ENCODE results near the gene GPR35.
A peak's percentile ranks its signal among the peaks of the same experiment; 100 is the strongest.

The GPR35 gene

DNA sequence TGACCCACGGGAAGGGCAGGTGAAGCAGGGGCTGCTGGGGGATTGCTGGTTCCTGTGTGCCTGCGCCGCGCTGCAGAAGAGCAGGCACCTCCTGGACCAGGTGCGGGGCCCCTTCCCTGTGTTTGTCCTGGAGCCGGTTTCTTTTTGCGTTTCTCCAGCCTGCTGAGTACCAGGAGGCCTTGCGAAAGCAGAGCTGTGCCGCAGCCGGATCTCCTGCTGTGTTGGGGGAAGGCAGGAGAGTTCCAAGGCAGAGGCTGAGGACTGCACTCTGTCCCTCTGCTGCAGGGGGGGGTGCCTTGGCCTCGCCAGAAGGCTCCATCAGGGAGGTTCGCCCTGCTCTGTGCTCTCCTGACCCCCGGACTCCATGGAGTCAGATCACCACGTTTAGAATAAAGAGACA, 35.9 kb upstream of the GPR35 start:
- H3K4me1 ChIP-seq (ENCODE audit: control insufficient read depth in 5 of 5, insufficient read depth in 5 of 5, low read length in 5 of 5) = peaks cover 21 to 40% (median 35%) of the 10 kb centered on the region in 5 donors
- H3K36me3 ChIP-seq (ENCODE audit: control insufficient read depth in 5 of 5, insufficient read depth in 5 of 5, low read length in 5 of 5) = peaks cover 0 to 50% (median 38%) of the 10 kb centered on the region in 5 donors
- H3K9ac ChIP-seq (ENCODE audit: low read length in 5 of 5) = no peak overlapping the region
- no peaks in the 10 kb centered on the region for H3K27me3 ChIP-seq (ENCODE audit: control insufficient read depth in 5 of 5, insufficient read depth in 4 of 5, low read length in 5 of 5)
- no peak overlapping the region for H3K27ac ChIP-seq (ENCODE audit: low read depth, low read length)
- H3K9me3 ChIP-seq (ENCODE audit: control insufficient read depth in 5 of 5, low read length in 5 of 5) = no peaks in the 10 kb centered on the region
- H3K4me3 ChIP-seq (ENCODE audit: low read depth in 1 of 5, low read length in 5 of 5) = no peak overlapping the region

DNA sequence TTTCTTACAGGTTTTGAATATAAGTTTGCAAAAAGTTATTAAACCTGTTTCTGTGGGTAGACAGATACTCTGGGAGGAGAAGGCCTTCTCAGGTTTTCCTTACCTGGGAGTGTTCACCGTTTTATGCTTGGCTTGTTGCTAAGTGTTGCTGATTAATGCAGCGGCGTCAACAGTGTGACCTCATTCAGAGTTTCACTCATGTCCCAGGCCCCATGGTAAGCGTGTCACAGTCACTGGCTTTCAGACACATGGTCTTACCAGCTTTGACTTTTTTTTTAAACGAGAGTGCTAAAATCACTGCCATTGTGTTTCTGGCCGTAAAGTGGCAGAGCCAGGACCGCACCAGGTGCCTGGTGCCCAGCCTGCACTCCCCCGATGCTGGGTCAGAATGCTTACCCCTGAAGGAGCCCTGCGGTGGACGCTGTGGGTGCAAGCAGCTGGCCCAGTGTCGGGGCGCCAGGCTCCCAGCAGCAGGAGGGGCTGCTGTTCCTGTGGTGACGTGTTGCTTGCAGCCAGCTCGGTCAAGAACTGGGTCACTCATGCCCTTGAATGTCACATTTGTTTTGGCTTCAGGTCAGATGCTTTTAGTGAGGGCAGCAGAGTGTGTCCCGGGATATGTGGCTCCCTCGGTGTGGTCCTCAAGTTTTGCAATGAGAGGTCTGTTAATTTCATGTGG, 35.3 kb upstream of the GPR35 start:
- H3K9ac ChIP-seq (ENCODE audit: low read length in 5 of 5) = no peak overlapping the region
- peaks cover 16 to 35% (median 31%) of the 10 kb centered on the region in 5 donors for H3K4me1 ChIP-seq (ENCODE audit: control insufficient read depth in 5 of 5, insufficient read depth in 5 of 5, low read length in 5 of 5)
- H3K27me3 ChIP-seq (ENCODE audit: control insufficient read depth in 5 of 5, insufficient read depth in 4 of 5, low read length in 5 of 5) = no peaks in the 10 kb centered on the region
- H3K27ac ChIP-seq (ENCODE audit: low read depth, low read length) = no peak overlapping the region
- H3K9me3 ChIP-seq (ENCODE audit: control insufficient read depth in 5 of 5, low read length in 5 of 5) = no peaks in the 10 kb centered on the region
- H3K36me3 ChIP-seq (ENCODE audit: control insufficient read depth in 5 of 5, insufficient read depth in 5 of 5, low read length in 5 of 5) = peaks cover 0 to 52% (median 39%) of the 10 kb centered on the region in 5 donors
- no peak overlapping the region for H3K4me3 ChIP-seq (ENCODE audit: low read depth in 1 of 5, low read length in 5 of 5)

DNA sequence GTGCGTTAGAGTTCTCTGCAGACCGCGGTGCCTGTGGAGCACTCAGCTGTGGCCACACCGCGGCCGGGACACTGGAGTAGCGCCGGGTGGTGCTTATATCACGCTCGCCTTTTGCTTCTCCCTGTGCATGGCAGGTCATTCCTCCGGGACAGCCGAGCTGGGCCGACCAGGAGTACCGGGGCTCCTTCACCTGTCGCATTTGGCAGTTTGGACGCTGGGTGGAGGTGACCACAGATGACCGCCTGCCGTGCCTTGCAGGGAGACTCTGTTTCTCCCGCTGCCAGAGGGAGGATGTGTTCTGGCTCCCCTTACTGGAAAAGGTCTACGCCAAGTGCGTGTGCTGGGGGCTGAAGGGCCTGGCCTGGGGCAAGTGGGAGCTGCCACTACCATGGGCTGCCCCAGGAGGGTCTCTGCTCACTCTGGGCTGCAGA, 34.6 kb upstream of the GPR35 start:
- Histone ChIP-seq H3K27me3 (ENCODE audit: control insufficient read depth in 5 of 5, insufficient read depth in 4 of 5, low read length in 5 of 5) (no peaks in the 10 kb centered on the region), H3K36me3 (ENCODE audit: control insufficient read depth in 5 of 5, insufficient read depth in 5 of 5, low read length in 5 of 5) (peaks cover 0 to 59% (median 46%) of the 10 kb centered on the region in 5 donors), H3K4me1 (ENCODE audit: control insufficient read depth in 5 of 5, insufficient read depth in 5 of 5, low read length in 5 of 5) (peaks cover 10 to 35% (median 27%) of the 10 kb centered on the region in 5 donors), H3K27ac (ENCODE audit: low read depth, low read length) (no peak overlapping the region), H3K9ac (ENCODE audit: low read length in 5 of 5) (no peak overlapping the region), H3K4me3 (ENCODE audit: low read depth in 1 of 5, low read length in 5 of 5) (no peak overlapping the region), H3K9me3 (ENCODE audit: control insufficient read depth in 5 of 5, low read length in 5 of 5) (no peaks in the 10 kb centered on the region)

DNA sequence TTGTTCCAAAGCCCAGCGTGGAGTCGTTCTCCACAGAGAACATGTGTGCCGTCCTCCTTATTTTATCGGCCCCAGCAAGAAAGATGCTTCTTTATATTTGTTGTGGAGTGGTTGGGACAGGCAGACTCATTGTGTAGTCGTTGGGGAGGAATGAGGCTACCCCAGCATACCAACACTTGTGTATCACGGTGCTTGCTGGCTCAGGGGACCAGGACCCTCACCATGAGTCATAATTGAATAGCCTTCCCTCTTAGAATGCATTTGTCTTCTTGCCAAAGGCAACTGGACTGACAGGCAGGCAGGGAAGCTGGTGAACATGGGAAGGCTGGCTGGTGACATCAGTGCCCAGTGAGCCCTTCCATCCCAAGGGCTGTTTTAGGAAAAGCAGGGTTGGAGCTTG, 34.1 kb upstream of the GPR35 start:
- Histone ChIP-seq H3K27me3 (ENCODE audit: control insufficient read depth in 5 of 5, insufficient read depth in 4 of 5, low read length in 5 of 5) (no peaks in the 10 kb centered on the region), H3K4me1 (ENCODE audit: control insufficient read depth in 5 of 5, insufficient read depth in 5 of 5, low read length in 5 of 5) (peaks cover 10 to 37% (median 29%) of the 10 kb centered on the region in 5 donors), H3K9me3 (ENCODE audit: control insufficient read depth in 5 of 5, low read length in 5 of 5) (no peaks in the 10 kb centered on the region), H3K4me3 (ENCODE audit: low read depth in 1 of 5, low read length in 5 of 5) (no peak overlapping the region), H3K9ac (ENCODE audit: low read length in 5 of 5) (no peak overlapping the region), H3K36me3 (ENCODE audit: control insufficient read depth in 5 of 5, insufficient read depth in 5 of 5, low read length in 5 of 5) (peaks cover 0 to 64% (median 50%) of the 10 kb centered on the region in 5 donors), H3K27ac (ENCODE audit: low read depth, low read length) (no peak overlapping the region)

DNA sequence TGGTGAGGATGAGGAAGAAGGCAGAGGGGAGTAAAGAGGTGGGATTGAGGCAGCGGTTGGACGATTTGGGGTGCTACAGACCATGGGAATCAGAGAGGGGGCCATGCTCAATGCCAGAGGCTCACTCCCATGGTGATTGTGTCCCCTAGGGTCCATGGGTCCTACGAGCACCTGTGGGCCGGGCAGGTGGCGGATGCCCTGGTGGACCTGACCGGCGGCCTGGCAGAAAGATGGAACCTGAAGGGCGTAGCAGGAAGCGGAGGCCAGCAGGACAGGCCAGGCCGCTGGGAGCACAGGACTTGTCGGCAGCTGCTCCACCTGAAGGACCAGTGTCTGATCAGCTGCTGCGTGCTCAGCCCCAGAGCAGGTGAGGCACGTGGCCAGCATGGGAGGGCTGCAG, 33.5 kb upstream of the GPR35 start:
- peaks cover 0 to 68% (median 55%) of the 10 kb centered on the region in 5 donors for H3K36me3 ChIP-seq (ENCODE audit: control insufficient read depth in 5 of 5, insufficient read depth in 5 of 5, low read length in 5 of 5)
- no peaks in the 10 kb centered on the region for H3K27me3 ChIP-seq (ENCODE audit: control insufficient read depth in 5 of 5, insufficient read depth in 4 of 5, low read length in 5 of 5)
- no peak overlapping the region for H3K4me3 ChIP-seq (ENCODE audit: low read depth in 1 of 5, low read length in 5 of 5)
- H3K27ac ChIP-seq (ENCODE audit: low read depth, low read length) = no peak overlapping the region
- no peak overlapping the region for H3K9ac ChIP-seq (ENCODE audit: low read length in 5 of 5)
- H3K9me3 ChIP-seq (ENCODE audit: control insufficient read depth in 5 of 5, low read length in 5 of 5) = no peaks in the 10 kb centered on the region
- H3K4me1 ChIP-seq (ENCODE audit: control insufficient read depth in 5 of 5, insufficient read depth in 5 of 5, low read length in 5 of 5) = peaks cover 10 to 42% (median 32%) of the 10 kb centered on the region in 5 donors

DNA sequence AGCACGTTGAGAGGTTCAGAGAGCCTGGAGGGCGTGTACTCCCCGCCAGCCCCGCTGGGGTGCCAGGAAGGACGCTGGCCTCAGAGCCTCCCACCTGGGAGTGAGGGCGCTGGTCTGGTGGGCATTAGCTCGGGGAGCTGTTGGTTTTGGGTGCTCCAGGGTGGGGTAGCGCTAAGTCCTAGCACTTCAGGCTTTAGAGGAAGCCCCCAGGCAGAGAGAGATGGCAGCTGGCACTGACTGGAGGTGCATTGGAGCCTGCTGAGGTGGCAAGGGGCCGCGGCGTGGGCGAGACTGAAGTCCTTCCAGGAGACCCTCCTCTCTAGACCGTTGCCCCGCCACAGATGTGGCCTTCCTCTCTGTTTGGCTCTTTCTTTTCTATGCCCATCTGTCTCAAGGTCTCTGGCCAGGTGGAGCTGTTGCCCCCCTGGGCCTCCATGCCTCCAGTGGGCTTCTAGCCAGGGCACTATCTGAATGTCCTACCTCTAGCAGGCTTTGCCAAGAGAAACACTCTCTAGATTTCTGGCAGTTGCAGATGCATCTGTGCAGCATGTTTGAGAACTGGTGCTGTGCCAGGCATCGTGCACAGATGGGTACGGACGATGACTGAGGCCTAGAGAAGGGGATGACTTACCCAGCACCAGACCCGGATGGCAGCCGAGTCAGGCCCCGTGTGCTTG, 32.1 kb upstream of the GPR35 start:
- Histone ChIP-seq H3K9me3 (ENCODE audit: control insufficient read depth in 5 of 5, low read length in 5 of 5) (no peaks in the 10 kb centered on the region), H3K4me3 (ENCODE audit: low read depth in 1 of 5, low read length in 5 of 5) (no peak overlapping the region), H3K27me3 (ENCODE audit: control insufficient read depth in 5 of 5, insufficient read depth in 4 of 5, low read length in 5 of 5) (no peaks in the 10 kb centered on the region), H3K4me1 (ENCODE audit: control insufficient read depth in 5 of 5, insufficient read depth in 5 of 5, low read length in 5 of 5) (peaks cover 2 to 33% (median 20%) of the 10 kb centered on the region in 5 donors), H3K9ac (ENCODE audit: low read length in 5 of 5) (no peak overlapping the region), H3K36me3 (ENCODE audit: control insufficient read depth in 5 of 5, insufficient read depth in 5 of 5, low read length in 5 of 5) (peaks cover 0 to 80% (median 64%) of the 10 kb centered on the region in 5 donors), H3K27ac (ENCODE audit: low read depth, low read length) (no peak overlapping the region)

DNA sequence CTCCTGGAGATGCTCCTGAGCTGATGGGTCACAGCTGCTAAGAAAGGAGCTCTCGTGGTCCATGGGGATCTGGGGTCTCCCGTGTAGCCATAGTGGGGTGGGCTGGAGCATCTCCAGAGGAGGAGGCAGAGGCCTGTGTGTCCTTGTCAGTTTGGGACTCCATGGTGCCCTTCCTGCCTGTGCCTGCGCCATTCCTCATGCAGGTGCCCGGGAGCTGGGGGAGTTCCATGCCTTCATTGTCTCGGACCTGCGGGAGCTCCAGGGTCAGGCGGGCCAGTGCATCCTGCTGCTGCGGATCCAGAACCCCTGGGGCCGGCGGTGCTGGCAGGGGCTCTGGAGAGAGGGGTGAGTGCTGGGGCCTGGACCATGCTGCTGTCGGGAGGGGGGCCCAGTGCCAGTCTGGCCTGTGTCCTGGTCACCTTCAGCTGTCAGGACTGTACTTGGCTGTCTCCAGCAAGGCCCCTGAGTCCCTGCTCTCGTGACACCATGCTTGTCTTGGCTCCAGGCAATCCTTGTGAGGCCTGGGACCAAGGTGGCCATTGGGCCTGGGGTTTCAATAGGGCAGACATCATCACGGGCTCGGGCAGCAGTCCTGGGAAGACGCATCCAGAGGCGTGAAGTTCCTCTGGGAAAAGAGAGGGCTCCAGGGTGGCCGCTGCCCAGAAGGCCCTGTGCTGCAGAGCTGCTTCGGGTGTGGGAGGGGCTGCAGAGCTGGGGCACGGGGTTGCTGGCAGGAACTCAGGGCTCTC, 31.4 kb upstream of the GPR35 start:
- no peak overlapping the region for H3K9ac ChIP-seq (ENCODE audit: low read length in 5 of 5)
- H3K4me3 ChIP-seq (ENCODE audit: low read depth in 1 of 5, low read length in 5 of 5) = no peak overlapping the region

DNA sequence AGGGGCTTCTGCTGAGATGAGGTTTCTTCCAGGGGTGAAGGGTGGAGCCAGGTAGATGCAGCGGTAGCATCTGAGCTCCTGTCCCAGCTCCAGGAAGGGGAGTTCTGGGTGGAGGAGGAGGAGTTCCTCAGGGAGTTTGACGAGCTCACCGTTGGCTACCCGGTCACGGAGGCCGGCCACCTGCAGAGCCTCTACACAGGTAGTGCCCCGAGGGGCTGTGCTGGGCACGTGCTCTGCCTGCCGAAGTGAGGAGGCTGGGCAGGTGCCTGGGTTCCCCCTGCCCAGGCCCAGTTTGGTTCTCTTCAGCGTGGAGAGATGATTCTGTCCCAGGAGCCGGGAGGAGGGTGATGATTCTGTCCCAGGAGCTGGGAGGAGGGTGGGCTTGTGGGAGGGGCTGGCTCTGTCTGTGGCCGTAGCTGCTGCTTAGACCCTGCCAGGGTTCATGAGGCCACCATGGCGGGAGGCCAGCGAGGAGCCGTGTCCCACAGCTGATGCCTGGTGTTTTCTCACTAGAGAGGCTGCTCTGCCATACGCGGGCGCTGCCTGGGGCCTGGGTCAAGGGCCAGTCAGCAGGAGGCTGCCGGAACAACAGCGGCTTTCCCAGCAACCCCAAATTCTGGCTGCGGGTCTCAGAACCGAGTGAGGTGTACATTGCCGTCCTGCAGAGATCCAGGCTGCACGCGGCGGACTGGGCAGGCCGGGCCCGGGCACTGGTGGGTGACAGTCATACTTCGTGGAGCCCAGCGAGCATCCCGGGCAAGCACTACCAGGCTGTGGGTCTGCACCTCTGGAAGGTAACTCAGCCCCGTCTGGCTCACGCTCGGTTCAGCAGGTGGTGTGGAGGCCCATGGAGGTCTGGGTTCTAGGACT, 30.5 kb upstream of the GPR35 start:
- Histone ChIP-seq H3K36me3 (ENCODE audit: control insufficient read depth in 5 of 5, insufficient read depth in 5 of 5, low read length in 5 of 5) (peaks cover 0 to 91% (median 74%) of the 10 kb centered on the region in 5 donors), H3K9me3 (ENCODE audit: control insufficient read depth in 5 of 5, low read length in 5 of 5) (no peaks in the 10 kb centered on the region), H3K4me3 (ENCODE audit: low read depth in 1 of 5, low read length in 5 of 5) (no peak overlapping the region), H3K4me1 (ENCODE audit: control insufficient read depth in 5 of 5, insufficient read depth in 5 of 5, low read length in 5 of 5) (peaks cover 0 to 28% (median 18%) of the 10 kb centered on the region in 5 donors), H3K27ac (ENCODE audit: low read depth, low read length) (no peak overlapping the region), H3K27me3 (ENCODE audit: control insufficient read depth in 5 of 5, insufficient read depth in 4 of 5, low read length in 5 of 5) (no peaks in the 10 kb centered on the region), H3K9ac (ENCODE audit: low read length in 5 of 5) (peak overlapping the region in 1 of 5 donors; percentile 9)

More for the DNA sequence above, 31.4 kb upstream of the GPR35 start:
- peaks cover 0 to 28% (median 18%) of the 10 kb centered on the region in 5 donors for H3K4me1 ChIP-seq (ENCODE audit: control insufficient read depth in 5 of 5, insufficient read depth in 5 of 5, low read length in 5 of 5)
- no peaks in the 10 kb centered on the region for H3K27me3 ChIP-seq (ENCODE audit: control insufficient read depth in 5 of 5, insufficient read depth in 4 of 5, low read length in 5 of 5)
- H3K27ac ChIP-seq (ENCODE audit: low read depth, low read length) = no peak overlapping the region
- H3K9me3 ChIP-seq (ENCODE audit: control insufficient read depth in 5 of 5, low read length in 5 of 5) = no peaks in the 10 kb centered on the region
- H3K36me3 ChIP-seq (ENCODE audit: control insufficient read depth in 5 of 5, insufficient read depth in 5 of 5, low read length in 5 of 5) = peaks cover 0 to 87% (median 71%) of the 10 kb centered on the region in 5 donors

DNA sequence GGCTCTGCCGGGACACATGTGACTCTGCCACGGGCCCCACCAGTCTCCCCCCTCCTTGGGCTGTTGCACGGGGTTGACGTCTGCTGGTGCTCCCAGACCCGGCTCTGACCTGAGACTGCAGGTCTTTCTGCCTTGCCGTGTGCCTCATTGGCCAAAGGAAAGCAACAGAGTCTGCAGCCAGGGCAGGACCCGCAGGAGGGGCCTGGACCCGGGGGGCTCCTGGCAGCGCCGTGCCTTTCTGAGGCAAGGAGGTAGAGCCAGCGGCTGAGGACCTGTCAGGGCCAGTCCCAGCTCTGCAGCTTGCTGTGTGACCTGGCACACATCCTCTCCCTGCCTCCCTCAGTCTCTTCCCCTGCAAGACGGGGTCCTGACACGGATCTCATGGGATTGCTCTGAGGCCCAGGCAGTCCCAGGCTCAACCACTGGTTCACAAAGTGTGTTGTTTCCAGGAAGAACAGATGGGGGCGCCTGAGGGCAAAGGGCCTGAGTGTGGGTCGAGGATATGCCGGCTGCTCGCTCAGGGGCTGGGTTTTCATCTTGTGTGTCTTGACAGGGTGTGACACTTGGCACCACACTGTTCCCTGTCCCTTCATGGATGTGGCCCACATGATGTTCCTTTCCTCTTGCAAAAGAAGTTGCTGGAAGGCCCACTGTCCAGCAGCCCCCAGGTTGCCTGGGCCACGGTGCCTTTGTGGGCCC, 29.8 kb upstream of the GPR35 start:
- Histone ChIP-seq H3K9me3 (ENCODE audit: control insufficient read depth in 5 of 5, low read length in 5 of 5) (no peaks in the 10 kb centered on the region), H3K9ac (ENCODE audit: low read length in 5 of 5) (peak overlapping the region in 1 of 5 donors; percentile 50), H3K4me3 (ENCODE audit: low read depth in 1 of 5, low read length in 5 of 5) (no peak overlapping the region), H3K36me3 (ENCODE audit: control insufficient read depth in 5 of 5, insufficient read depth in 5 of 5, low read length in 5 of 5) (peaks cover 0 to 89% (median 72%) of the 10 kb centered on the region in 5 donors), H3K4me1 (ENCODE audit: control insufficient read depth in 5 of 5, insufficient read depth in 5 of 5, low read length in 5 of 5) (peaks cover 0 to 28% (median 18%) of the 10 kb centered on the region in 5 donors), H3K27ac (ENCODE audit: low read depth, low read length) (no peak overlapping the region), H3K27me3 (ENCODE audit: control insufficient read depth in 5 of 5, insufficient read depth in 4 of 5, low read length in 5 of 5) (no peaks in the 10 kb centered on the region)
